Measurements from ENCODE around the gene ATRN.

DNA sequence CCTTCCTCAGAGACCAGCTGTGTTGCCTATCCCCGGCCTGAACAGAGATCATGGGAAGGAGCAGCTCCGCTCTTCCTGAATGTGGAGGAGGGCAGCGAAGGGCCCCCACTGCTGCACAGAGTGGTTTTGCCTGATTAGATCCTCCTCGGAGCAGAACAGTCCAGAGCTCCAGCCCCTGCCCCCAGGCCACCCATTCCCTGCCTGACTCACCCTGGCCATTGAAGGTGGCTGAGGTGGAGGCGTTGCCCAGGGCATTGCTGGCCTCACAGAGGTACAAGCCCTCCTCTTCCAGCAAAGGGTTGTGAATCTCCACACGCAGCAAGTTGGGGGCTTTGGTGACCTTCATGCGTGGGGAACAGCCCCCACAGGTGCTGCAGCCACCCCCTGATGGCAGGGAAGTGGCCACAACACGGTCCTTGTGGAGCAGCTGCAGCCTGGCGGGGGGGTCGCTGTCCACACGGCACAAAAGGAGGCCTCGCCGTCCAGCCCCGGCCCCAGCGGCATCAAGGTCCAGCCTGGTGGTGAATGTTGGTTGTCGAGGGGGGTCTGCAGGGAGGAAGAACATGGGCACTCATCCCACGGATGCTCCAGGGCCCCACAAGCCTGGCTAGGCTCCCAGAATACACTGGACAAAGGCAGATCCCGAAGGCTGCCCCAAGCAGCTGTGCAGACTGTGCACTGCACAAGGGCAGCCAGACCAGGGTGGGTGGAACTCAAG, 226.9 kb downstream of the ATRN start:
- TF ChIP-seq, protein P1, sequence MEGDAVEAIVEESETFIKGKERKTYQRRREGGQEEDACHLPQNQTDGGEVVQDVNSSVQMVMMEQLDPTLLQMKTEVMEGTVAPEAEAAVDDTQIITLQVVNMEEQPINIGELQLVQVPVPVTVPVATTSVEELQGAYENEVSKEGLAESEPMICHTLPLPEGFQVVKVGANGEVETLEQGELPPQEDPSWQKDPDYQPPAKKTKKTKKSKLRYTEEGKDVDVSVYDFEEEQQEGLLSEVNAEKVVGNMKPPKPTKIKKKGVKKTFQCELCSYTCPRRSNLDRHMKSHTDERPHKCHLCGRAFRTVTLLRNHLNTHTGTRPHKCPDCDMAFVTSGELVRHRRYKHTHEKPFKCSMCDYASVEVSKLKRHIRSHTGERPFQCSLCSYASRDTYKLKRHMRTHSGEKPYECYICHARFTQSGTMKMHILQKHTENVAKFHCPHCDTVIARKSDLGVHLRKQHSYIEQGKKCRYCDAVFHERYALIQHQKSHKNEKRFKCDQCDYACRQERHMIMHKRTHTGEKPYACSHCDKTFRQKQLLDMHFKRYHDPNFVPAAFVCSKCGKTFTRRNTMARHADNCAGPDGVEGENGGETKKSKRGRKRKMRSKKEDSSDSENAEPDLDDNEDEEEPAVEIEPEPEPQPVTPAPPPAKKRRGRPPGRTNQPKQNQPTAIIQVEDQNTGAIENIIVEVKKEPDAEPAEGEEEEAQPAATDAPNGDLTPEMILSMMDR (IDR thresholded peaks at IDR 0.05), result no peak
- no peak for TF ChIP-seq POLR2A (IDR thresholded peaks at IDR 0.05)
- TF ChIP-seq POLR2AphosphoS5 (IDR thresholded peaks at IDR 0.05), result no peak

Data from stomach (tissue), 4 donors.